GM23338 (cell line): Measurements from ENCODE around the gene GPC6.

Source experiments
- CREB1 ChIP-seq: fragments of 250-450 bp; sonication (Bioruptor Pico); IDR thresholded peaks from 2 replicates; pipeline ENCODE4 v1.5.0; 2020; ENCODE audit warnings: low read depth, mild to moderate bottlenecking, moderate library complexity
- EZH2 ChIP-seq: fragments of 200-600 bp; sonication (generic); IDR thresholded peaks from one replicate; pipeline ENCODE4 v1.8.0; 2017; ENCODE audit warnings: antibody characterized with exemption, mild to moderate bottlenecking, low read depth; ENCODE audit not compliant: unreplicated experiment
- EZH2phosphoT487 ChIP-seq: fragments of 200-600 bp; sonication (generic); IDR thresholded peaks from one replicate; pipeline ENCODE4 v1.8.1; 2018; ENCODE audit warnings: antibody characterized with exemption; ENCODE audit not compliant: unreplicated experiment
- JUNB ChIP-seq: IDR thresholded peaks from one replicate; pipeline ENCODE4 v1.6.1; 2016; ENCODE audit warnings: antibody characterized with exemption; ENCODE audit not compliant: unreplicated experiment
- NANOG ChIP-seq: IDR thresholded peaks from 2 replicates; pipeline ENCODE4 v1.6.1; 2016; ENCODE audit warnings: antibody characterized with exemption, borderline replicate concordance
- POLR2AphosphoS5 ChIP-seq: IDR thresholded peaks from 2 replicates; pipeline ENCODE4 v1.6.1; 2016; ENCODE audit warnings: antibody characterized with exemption, low read depth
- STAT1 ChIP-seq: IDR thresholded peaks from one replicate; pipeline ENCODE4 v1.6.1; 2016; ENCODE audit warnings: antibody characterized with exemption; ENCODE audit not compliant: unreplicated experiment
- TF ChIP-seq, protein P1 (sequence below), 2 experiments: fragments of 200-600 bp in 1 of 2; sonication (generic) in 1 of 2; conservative IDR thresholded peaks; 2 replicates each; pipeline versions ENCODE4 v1.5.1 to v1.6.1; 2016 to 2017; ENCODE audit warnings: antibody characterized with exemption in 2 of 2, low read depth in 2 of 2, mild to moderate bottlenecking in 2 of 2, moderate library complexity in 1 of 2
- TF ChIP-seq, protein P2 (sequence below): IDR thresholded peaks from one replicate; pipeline ENCODE4 v1.6.1; 2018; ENCODE audit warnings: antibody characterized with exemption; ENCODE audit not compliant: unreplicated experiment
- TF ChIP-seq, protein P3 (sequence below): IDR thresholded peaks from 2 replicates; pipeline ENCODE4 v1.6.1; 2016; ENCODE audit warnings: antibody characterized with exemption
- TF ChIP-seq, protein P4 (sequence below): fragments of 250-450 bp; sonication (Bioruptor Pico); IDR thresholded peaks from 2 replicates; pipeline ENCODE4 v1.5.0; 2020; ENCODE audit warnings: mild to moderate bottlenecking, moderate library complexity

DNA sequence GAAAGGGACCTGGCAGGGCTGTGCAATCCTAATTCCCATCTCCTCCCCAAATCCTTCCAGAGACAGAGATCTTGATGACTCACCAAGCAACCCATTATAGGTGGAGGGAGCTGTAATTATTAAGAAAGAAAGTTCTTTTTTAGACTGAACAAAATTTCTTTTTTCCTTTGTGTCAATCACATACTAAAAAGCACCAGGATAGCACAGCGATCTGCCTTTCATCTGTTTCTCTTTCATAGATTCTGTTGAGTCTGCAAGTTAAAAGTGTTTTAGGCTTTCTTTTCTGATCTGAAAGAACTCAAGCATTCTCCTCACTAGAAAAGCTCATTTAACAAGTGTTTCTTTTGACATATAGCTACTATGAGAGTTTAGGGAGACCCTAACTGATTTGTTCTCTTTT is 1030.1 kb downstream of the GPC6 start:
- TF ChIP-seq, protein P1, sequence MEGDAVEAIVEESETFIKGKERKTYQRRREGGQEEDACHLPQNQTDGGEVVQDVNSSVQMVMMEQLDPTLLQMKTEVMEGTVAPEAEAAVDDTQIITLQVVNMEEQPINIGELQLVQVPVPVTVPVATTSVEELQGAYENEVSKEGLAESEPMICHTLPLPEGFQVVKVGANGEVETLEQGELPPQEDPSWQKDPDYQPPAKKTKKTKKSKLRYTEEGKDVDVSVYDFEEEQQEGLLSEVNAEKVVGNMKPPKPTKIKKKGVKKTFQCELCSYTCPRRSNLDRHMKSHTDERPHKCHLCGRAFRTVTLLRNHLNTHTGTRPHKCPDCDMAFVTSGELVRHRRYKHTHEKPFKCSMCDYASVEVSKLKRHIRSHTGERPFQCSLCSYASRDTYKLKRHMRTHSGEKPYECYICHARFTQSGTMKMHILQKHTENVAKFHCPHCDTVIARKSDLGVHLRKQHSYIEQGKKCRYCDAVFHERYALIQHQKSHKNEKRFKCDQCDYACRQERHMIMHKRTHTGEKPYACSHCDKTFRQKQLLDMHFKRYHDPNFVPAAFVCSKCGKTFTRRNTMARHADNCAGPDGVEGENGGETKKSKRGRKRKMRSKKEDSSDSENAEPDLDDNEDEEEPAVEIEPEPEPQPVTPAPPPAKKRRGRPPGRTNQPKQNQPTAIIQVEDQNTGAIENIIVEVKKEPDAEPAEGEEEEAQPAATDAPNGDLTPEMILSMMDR (conservative IDR thresholded peaks at IDR 0.05; ENCODE audit: low read depth in 2 of 2) = no peak
- TF ChIP-seq, protein P2, sequence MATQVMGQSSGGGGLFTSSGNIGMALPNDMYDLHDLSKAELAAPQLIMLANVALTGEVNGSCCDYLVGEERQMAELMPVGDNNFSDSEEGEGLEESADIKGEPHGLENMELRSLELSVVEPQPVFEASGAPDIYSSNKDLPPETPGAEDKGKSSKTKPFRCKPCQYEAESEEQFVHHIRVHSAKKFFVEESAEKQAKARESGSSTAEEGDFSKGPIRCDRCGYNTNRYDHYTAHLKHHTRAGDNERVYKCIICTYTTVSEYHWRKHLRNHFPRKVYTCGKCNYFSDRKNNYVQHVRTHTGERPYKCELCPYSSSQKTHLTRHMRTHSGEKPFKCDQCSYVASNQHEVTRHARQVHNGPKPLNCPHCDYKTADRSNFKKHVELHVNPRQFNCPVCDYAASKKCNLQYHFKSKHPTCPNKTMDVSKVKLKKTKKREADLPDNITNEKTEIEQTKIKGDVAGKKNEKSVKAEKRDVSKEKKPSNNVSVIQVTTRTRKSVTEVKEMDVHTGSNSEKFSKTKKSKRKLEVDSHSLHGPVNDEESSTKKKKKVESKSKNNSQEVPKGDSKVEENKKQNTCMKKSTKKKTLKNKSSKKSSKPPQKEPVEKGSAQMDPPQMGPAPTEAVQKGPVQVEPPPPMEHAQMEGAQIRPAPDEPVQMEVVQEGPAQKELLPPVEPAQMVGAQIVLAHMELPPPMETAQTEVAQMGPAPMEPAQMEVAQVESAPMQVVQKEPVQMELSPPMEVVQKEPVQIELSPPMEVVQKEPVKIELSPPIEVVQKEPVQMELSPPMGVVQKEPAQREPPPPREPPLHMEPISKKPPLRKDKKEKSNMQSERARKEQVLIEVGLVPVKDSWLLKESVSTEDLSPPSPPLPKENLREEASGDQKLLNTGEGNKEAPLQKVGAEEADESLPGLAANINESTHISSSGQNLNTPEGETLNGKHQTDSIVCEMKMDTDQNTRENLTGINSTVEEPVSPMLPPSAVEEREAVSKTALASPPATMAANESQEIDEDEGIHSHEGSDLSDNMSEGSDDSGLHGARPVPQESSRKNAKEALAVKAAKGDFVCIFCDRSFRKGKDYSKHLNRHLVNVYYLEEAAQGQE = no peak
- no peak for TF ChIP-seq EZH2
- no peak for TF ChIP-seq POLR2AphosphoS5
- no peak for TF ChIP-seq STAT1
- TF ChIP-seq, protein P3, sequence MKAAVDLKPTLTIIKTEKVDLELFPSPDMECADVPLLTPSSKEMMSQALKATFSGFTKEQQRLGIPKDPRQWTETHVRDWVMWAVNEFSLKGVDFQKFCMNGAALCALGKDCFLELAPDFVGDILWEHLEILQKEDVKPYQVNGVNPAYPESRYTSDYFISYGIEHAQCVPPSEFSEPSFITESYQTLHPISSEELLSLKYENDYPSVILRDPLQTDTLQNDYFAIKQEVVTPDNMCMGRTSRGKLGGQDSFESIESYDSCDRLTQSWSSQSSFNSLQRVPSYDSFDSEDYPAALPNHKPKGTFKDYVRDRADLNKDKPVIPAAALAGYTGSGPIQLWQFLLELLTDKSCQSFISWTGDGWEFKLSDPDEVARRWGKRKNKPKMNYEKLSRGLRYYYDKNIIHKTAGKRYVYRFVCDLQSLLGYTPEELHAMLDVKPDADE = no peak
- TF ChIP-seq JUNB = no peak
- TF ChIP-seq, protein P4, sequence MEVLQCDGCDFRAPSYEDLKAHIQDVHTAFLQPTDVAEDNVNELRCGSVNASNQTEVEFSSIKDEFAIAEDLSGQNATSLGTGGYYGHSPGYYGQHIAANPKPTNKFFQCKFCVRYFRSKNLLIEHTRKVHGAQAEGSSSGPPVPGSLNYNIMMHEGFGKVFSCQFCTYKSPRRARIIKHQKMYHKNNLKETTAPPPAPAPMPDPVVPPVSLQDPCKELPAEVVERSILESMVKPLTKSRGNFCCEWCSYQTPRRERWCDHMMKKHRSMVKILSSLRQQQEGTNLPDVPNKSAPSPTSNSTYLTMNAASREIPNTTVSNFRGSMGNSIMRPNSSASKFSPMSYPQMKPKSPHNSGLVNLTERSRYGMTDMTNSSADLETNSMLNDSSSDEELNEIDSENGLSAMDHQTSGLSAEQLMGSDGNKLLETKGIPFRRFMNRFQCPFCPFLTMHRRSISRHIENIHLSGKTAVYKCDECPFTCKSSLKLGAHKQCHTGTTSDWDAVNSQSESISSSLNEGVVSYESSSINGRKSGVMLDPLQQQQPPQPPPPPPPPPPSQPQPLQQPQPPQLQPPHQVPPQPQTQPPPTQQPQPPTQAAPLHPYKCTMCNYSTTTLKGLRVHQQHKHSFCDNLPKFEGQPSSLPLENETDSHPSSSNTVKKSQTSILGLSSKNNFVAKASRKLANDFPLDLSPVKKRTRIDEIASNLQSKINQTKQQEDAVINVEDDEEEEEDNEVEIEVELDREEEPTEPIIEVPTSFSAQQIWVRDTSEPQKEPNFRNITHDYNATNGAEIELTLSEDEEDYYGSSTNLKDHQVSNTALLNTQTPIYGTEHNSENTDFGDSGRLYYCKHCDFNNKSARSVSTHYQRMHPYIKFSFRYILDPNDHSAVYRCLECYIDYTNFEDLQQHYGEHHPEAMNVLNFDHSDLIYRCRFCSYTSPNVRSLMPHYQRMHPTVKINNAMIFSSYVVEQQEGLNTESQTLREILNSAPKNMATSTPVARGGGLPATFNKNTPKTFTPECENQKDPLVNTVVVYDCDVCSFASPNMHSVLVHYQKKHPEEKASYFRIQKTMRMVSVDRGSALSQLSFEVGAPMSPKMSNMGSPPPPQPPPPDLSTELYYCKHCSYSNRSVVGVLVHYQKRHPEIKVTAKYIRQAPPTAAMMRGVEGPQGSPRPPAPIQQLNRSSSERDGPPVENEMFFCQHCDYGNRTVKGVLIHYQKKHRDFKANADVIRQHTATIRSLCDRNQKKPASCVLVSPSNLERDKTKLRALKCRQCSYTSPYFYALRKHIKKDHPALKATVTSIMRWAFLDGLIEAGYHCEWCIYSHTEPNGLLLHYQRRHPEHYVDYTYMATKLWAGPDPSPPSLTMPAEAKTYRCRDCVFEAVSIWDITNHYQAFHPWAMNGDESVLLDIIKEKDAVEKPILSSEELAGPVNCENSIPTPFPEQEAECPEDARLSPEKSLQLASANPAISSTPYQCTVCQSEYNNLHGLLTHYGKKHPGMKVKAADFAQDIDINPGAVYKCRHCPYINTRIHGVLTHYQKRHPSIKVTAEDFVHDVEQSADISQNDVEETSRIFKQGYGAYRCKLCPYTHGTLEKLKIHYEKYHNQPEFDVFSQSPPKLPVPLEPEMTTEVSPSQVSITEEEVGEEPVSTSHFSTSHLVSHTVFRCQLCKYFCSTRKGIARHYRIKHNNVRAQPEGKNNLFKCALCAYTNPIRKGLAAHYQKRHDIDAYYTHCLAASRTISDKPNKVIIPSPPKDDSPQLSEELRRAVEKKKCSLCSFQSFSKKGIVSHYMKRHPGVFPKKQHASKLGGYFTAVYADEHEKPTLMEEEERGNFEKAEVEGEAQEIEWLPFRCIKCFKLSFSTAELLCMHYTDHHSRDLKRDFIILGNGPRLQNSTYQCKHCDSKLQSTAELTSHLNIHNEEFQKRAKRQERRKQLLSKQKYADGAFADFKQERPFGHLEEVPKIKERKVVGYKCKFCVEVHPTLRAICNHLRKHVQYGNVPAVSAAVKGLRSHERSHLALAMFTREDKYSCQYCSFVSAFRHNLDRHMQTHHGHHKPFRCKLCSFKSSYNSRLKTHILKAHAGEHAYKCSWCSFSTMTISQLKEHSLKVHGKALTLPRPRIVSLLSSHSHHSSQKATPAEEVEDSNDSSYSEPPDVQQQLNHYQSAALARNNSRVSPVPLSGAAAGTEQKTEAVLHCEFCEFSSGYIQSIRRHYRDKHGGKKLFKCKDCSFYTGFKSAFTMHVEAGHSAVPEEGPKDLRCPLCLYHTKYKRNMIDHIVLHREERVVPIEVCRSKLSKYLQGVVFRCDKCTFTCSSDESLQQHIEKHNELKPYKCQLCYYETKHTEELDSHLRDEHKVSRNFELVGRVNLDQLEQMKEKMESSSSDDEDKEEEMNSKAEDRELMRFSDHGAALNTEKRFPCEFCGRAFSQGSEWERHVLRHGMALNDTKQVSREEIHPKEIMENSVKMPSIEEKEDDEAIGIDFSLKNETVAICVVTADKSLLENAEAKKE = no peak
- TF ChIP-seq NANOG = no peak
- no peak for TF ChIP-seq EZH2phosphoT487
- no peak for TF ChIP-seq CREB1 (CRISPR knock-in tag)
